GM21447 (cell line): ENCODE measurements around the gene TRAIP.
"Not testable (repeated sequence)": the region's sequence is repeated elsewhere in the genome, so short reads cannot be mapped to it uniquely, and the experiment has no call there.

ENCODE experiments used
- ATAC-seq: cut with Tn5 transposase; IDR thresholded peaks from one replicate; pipeline ENCODE4 v1.9.1; 2021; ENCODE audit not compliant: unreplicated experiment

Gene TRAIP

GRCh38 chr3:49856181-49857005, at the start of gene TRAIP:
Gene TRAIP (minus strand): TSS chr3:49856564. CDS start chr3:49856453, 111 bp downstream.
- peak; percentile 98 for ATAC-seq

- not testable (repeated sequence) for ATAC-seq
Measured at GRCh38 chr3:49904448-49904847, 48.1 kb upstream of the TRAIP start.

GRCh38 chr3:49903451-49904424, 47.4 kb upstream of the TRAIP start, which contains the start of gene MST1R:
Gene MST1R (minus strand): TSS chr3:49903873. CDS start chr3:49903609, 264 bp downstream.
- ATAC-seq, result peak; percentile 63

- no peak for ATAC-seq
Measured at GRCh38 chr3:49902511-49903345, 46.4 kb upstream of the TRAIP start.

- ATAC-seq, result no peak
Measured at GRCh38 chr3:49901366-49902339, 45.3 kb upstream of the TRAIP start.

- ATAC-seq, result no peak
Measured at GRCh38 chr3:49900491-49901153, 44.3 kb upstream of the TRAIP start.

GRCh38 chr3:49899815-49900214, 43.5 kb upstream of the TRAIP start:
- ATAC-seq, result no peak

- no peak for ATAC-seq
Measured at GRCh38 chr3:49898991-49899390, 42.6 kb upstream of the TRAIP start.

- no peak for ATAC-seq
Measured at GRCh38 chr3:49896345-49896744, 40.0 kb upstream of the TRAIP start.

- no peak for ATAC-seq
Measured at GRCh38 chr3:49895791-49896190, 39.4 kb upstream of the TRAIP start.

- ATAC-seq, result no peak
Measured at GRCh38 chr3:49889296-49889695, 32.9 kb upstream of the TRAIP start.

- no peak for ATAC-seq
Measured at GRCh38 chr3:49886922-49887265, 30.5 kb upstream of the TRAIP start.

GRCh38 chr3:49883998-49884397, 27.6 kb upstream of the TRAIP start:
- no peak for ATAC-seq

- ATAC-seq, result no peak
Measured at GRCh38 chr3:49882166-49882565, 25.8 kb upstream of the TRAIP start.

- ATAC-seq, result no peak
Measured at GRCh38 chr3:49880581-49881315, 24.4 kb upstream of the TRAIP start.

GRCh38 chr3:49879721-49880120, 23.4 kb upstream of the TRAIP start:
- no peak for ATAC-seq

- no peak for ATAC-seq
Measured at GRCh38 chr3:49878686-49879085, 22.3 kb upstream of the TRAIP start.

- ATAC-seq, result no peak
Measured at GRCh38 chr3:49877716-49878115, 21.4 kb upstream of the TRAIP start.
